Right ventricle myocardium superior (tissue), 1 donor: ENCODE measurements around the gene NEK6. TPM values are rescaled to one million over a fixed set of nuclear protein-coding genes. Genes with fewer than 3 reads are reported as not detected.

Experiments
- ATAC-seq: fragments of 200-7000 bp; cut with Tn5 transposase; one replicate; pipeline ENCODE4 v1.9.1; 2020; ENCODE audit warnings: mild to moderate bottlenecking; ENCODE audit not compliant: poor library complexity
- DNase-seq: peaks from one replicate; pipeline ENCODE4 v3.0.0-alpha.2; 2020
- intact Hi-C: fragments of 100-400 bp; cut with DNase I; formaldehyde crosslinking; loops from one replicate; pipeline ENCODE4 v1.11.2; 2022
- long read RNA-seq: library from polyadenylated mRNA; unstranded; transcript quantifications from one replicate; pipeline ENCODE4 v2.0.0, GENCODE V29; 2021
- total RNA-seq: library from RNA; stranded (reverse); fragmentation: NEBNext Ultra II Directional; extraction: Animal tissue kit (Norgen Biotek cat#: 25700); gene quantifications from one replicate; pipeline ENCODE4 v1.2.1, GENCODE V29; 2021
- donor health status: DM: no; HTN: yes; CAD: no; lungs with severe emphysema.

Gene NEK6
- total RNA-seq: 10.3 TPM
- long read RNA-seq, transcript NEK6-201 (10 exons, 3,447 nt): major isoform, 7 of 12 reads
- long read RNA-seq, partial matches to known transcripts: 1 of 12 reads
- long read RNA-seq, other reads (novel, unspliced or antisense): 1 of 12 reads

- intact Hi-C loops: no loop called here
- peak; percentile 68 for ATAC-seq
- DNase-seq: peak; percentile 67
Observed at GRCh38 chr9:124257844-124258606, at the start of gene NEK6. TSS of gene NEK6 (plus strand) at chr9:124257949. CDS start at chr9:124301965, 44,016 bp downstream.

GRCh38 chr9:124208571-124208970, 49.2 kb upstream of the NEK6 start:
- ATAC-seq: no peak
- intact Hi-C loops: no loop called here
- DNase-seq: no peak

GRCh38 chr9:124209279-124209678, 48.5 kb upstream of the NEK6 start:
- DNase-seq (no peak), ATAC-seq (no peak)
- intact Hi-C loops: no loop called here

GRCh38 chr9:124209774-124210173, 48.0 kb upstream of the NEK6 start:
- intact Hi-C loops: no loop called here
- DNase-seq: no peak
- ATAC-seq: no peak

GRCh38 chr9:124210697-124211096, 47.1 kb upstream of the NEK6 start:
- ATAC-seq: no peak
- intact Hi-C loops: no loop called here
- DNase-seq: no peak

GRCh38 chr9:124212381-124213050, 45.2 kb upstream of the NEK6 start:
- intact Hi-C loops: no loop called here
- no peak for DNase-seq
- ATAC-seq: no peak

GRCh38 chr9:124213396-124213795, 44.4 kb upstream of the NEK6 start:
- ATAC-seq: no peak
- intact Hi-C loops: no loop called here

GRCh38 chr9:124214116-124214515, 43.6 kb upstream of the NEK6 start:
- no peak for DNase-seq
- intact Hi-C loops: no loop called here
- no peak for ATAC-seq

More at GRCh38 chr9:124213396-124213795, 44.4 kb upstream of the NEK6 start:
- DNase-seq: no peak

- intact Hi-C loops: no loop called here
- no peak for DNase-seq
- ATAC-seq: no peak
Observed at GRCh38 chr9:124214596-124215367, 43.0 kb upstream of the NEK6 start.

- no peak for ATAC-seq
- intact Hi-C loops: no loop called here
- no peak for DNase-seq
Observed at GRCh38 chr9:124215368-124215910, 42.3 kb upstream of the NEK6 start.

GRCh38 chr9:124215956-124216355, 41.8 kb upstream of the NEK6 start:
- intact Hi-C loops: no loop called here
- DNase-seq (no peak), ATAC-seq (no peak)

GRCh38 chr9:124216474-124217176, 41.1 kb upstream of the NEK6 start:
- DNase-seq (peak; percentile 67), ATAC-seq (peak; percentile 44)
- intact Hi-C loops: no loop called here

GRCh38 chr9:124217836-124218437, 39.8 kb upstream of the NEK6 start:
- DNase-seq (no peak), ATAC-seq (no peak)
- intact Hi-C loops: no loop called here

GRCh38 chr9:124218438-124218982, 39.2 kb upstream of the NEK6 start:
- intact Hi-C loops: no loop called here
- ATAC-seq (peak; percentile 67), DNase-seq (peak; percentile 63)

GRCh38 chr9:124218987-124219461, 38.7 kb upstream of the NEK6 start:
- intact Hi-C loops: no loop called here
- no peak for ATAC-seq
- DNase-seq: no peak

- intact Hi-C loops: no loop called here
- DNase-seq (no peak), ATAC-seq (peak; percentile 55)
Observed at GRCh38 chr9:124220946-124221451, 36.8 kb upstream of the NEK6 start.

- intact Hi-C loops: no loop called here
- DNase-seq: no peak
- ATAC-seq: no peak
Observed at GRCh38 chr9:124221676-124222075, 36.1 kb upstream of the NEK6 start.
